Skeletal muscle tissue (tissue), 4 donors: ENCODE measurements around the gene NGDN. TPM values are rescaled to one million over a fixed set of nuclear protein-coding genes. Genes with fewer than 3 reads are reported as not detected.
"Not testable (repeated sequence)": the region's sequence is repeated elsewhere in the genome, so short reads cannot be mapped to it uniquely, and the experiment has no call there.

Experiments used
- H3K27ac ChIP-seq: one replicate; pipeline ENCODE4 v1.7.0; 2013; ENCODE audit warnings: mild to moderate bottlenecking, low read depth, low read length, inconsistent platforms
- H3K27me3 ChIP-seq, 3 donors: one replicate each; pipeline ENCODE4 v1.7.0; 2013; ENCODE audit warnings: low read length in 3 of 3; ENCODE audit not compliant: control insufficient read depth in 3 of 3, insufficient read depth in 3 of 3
- H3K36me3 ChIP-seq, 3 donors: one replicate each; pipeline ENCODE4 v1.7.0; 2013; ENCODE audit warnings: low read length in 3 of 3; ENCODE audit not compliant: control insufficient read depth in 3 of 3, insufficient read depth in 3 of 3
- H3K4me1 ChIP-seq, 3 donors: one replicate each; pipeline ENCODE4 v1.7.0; 2013; ENCODE audit warnings: low read length in 3 of 3, mild to moderate bottlenecking in 3 of 3; ENCODE audit not compliant: control insufficient read depth in 3 of 3, insufficient read depth in 3 of 3
- H3K4me3 ChIP-seq, 3 donors: one replicate each; pipeline ENCODE4 v1.7.0; 2013; ENCODE audit warnings: low read length in 3 of 3
- H3K9ac ChIP-seq, 3 donors: one replicate each; pipeline ENCODE4 v1.7.0; 2013; ENCODE audit warnings: low read length in 3 of 3, mild to moderate bottlenecking in 3 of 3, moderate library complexity in 2 of 3, low read depth in 1 of 3
- H3K9me3 ChIP-seq, 3 donors: one replicate each; pipeline ENCODE4 v1.7.0; 2013; ENCODE audit warnings: low read length in 3 of 3; ENCODE audit not compliant: control insufficient read depth in 3 of 3
- total RNA-seq: library from RNA; depleted of rRNA; stranded (reverse); fragments of >200 nt; gene quantifications from one replicate; pipeline ENCODE4 v1.2.3, GENCODE V29; 2014
- donor health status: Osteomylitis.

Gene NGDN
- total RNA-seq: 32.4 TPM

GRCh38 chr14:23469127-23469905 is at the start of gene NGDN:
TSS of gene NGDN (plus strand) at chr14:23469703. CDS start at chr14:23469716, 13 bp downstream.
- Histone ChIP-seq H3K27ac (peak within 1 kb of the TSS; percentile 81), H3K9ac (peak within 1 kb of the TSS; percentile 86 to 98 (median 97)), H3K9me3 (no peaks in the 10 kb centered on the region), H3K4me1 (peaks cover 5 to 10% (median 9%) of the 10 kb centered on the region in 3 donors), H3K36me3 (peaks cover 11 to 24% (median 20%) of the 10 kb centered on the region in 3 donors), H3K27me3 (no peaks in the 10 kb centered on the region), H3K4me3 (peak within 1 kb of the TSS; percentile 91 to 100 (median 99))

GRCh38 chr14:23421594-23421993 is 47.9 kb upstream of the NGDN start:
- H3K27ac ChIP-seq: no peak overlapping the region
- H3K9ac ChIP-seq: peak overlapping the region in 1 of 3 donors; percentile 58
- H3K36me3 ChIP-seq: peaks cover 20 to 68% (median 67%) of the 10 kb centered on the region in 3 donors
- H3K4me3 ChIP-seq: peak overlapping the region in 2 of 3 donors; percentile 3 to 24
- peaks cover 0 to 19% (median 0%) of the 10 kb centered on the region in 3 donors for H3K4me1 ChIP-seq
- H3K9me3 ChIP-seq: no peaks in the 10 kb centered on the region
- peaks cover 0 to 4% (median 0%) of the 10 kb centered on the region in 3 donors for H3K27me3 ChIP-seq

- peaks cover 21 to 67% (median 65%) of the 10 kb centered on the region in 3 donors for H3K36me3 ChIP-seq
- peaks cover 0 to 1% (median 0%) of the 10 kb centered on the region in 3 donors for H3K27me3 ChIP-seq
- no peaks in the 10 kb centered on the region for H3K9me3 ChIP-seq
- H3K4me1 ChIP-seq: peaks cover 5 to 31% (median 11%) of the 10 kb centered on the region in 3 donors
- no peak overlapping the region for H3K27ac ChIP-seq
- peak overlapping the region in 1 of 3 donors; percentile 53 for H3K4me3 ChIP-seq
- peak overlapping the region in 2 of 3 donors; percentile 20 to 62 for H3K9ac ChIP-seq
Measured at GRCh38 chr14:23423657-23424056, 45.8 kb upstream of the NGDN start.

- Histone ChIP-seq H3K36me3 (peaks cover 14 to 67% (median 57%) of the 10 kb centered on the region in 3 donors), H3K27ac (no peak overlapping the region), H3K9ac (peak overlapping the region in 1 of 3 donors; percentile 62), H3K4me1 (peaks cover 7 to 39% (median 19%) of the 10 kb centered on the region in 3 donors), H3K9me3 (no peaks in the 10 kb centered on the region), H3K27me3 (peaks cover 0 to 2% (median 0%) of the 10 kb centered on the region in 3 donors), H3K4me3 (peak overlapping the region in 1 of 3 donors; percentile 53)
Measured at GRCh38 chr14:23425169-23425568, 44.3 kb upstream of the NGDN start.

GRCh38 chr14:23425798-23426197 is 43.7 kb upstream of the NGDN start:
- Histone ChIP-seq H3K4me1 (peaks cover 7 to 45% (median 25%) of the 10 kb centered on the region in 3 donors), H3K4me3 (peak overlapping the region in 1 of 3 donors; percentile 53), H3K36me3 (peaks cover 17 to 69% (median 53%) of the 10 kb centered on the region in 3 donors)
- H3K27ac ChIP-seq, H3K9ac ChIP-seq, H3K9me3 ChIP-seq, H3K27me3 ChIP-seq: not testable (repeated sequence)

- peaks cover 15 to 72% (median 62%) of the 10 kb centered on the region in 3 donors for H3K36me3 ChIP-seq
- no peak overlapping the region for H3K9ac ChIP-seq
- H3K9me3 ChIP-seq: no peaks in the 10 kb centered on the region
- H3K4me3 ChIP-seq: peak overlapping the region in 1 of 3 donors; percentile 39
- peaks cover 7 to 42% (median 35%) of the 10 kb centered on the region in 3 donors for H3K4me1 ChIP-seq
- H3K27me3 ChIP-seq: peaks cover 0 to 2% (median 0%) of the 10 kb centered on the region in 3 donors
- no peak overlapping the region for H3K27ac ChIP-seq
Measured at GRCh38 chr14:23428686-23429495, 40.6 kb upstream of the NGDN start.

GRCh38 chr14:23430016-23430722 is 39.3 kb upstream of the NGDN start:
- Histone ChIP-seq H3K4me3 (peak overlapping the region; percentile 59 to 80 (median 76)), H3K4me1 (peaks cover 7 to 38% (median 35%) of the 10 kb centered on the region in 3 donors), H3K27ac (no peak overlapping the region), H3K27me3 (peaks cover 0 to 2% (median 0%) of the 10 kb centered on the region in 3 donors), H3K9me3 (no peaks in the 10 kb centered on the region), H3K9ac (peak overlapping the region in 1 of 3 donors; percentile 82), H3K36me3 (peaks cover 17 to 77% (median 64%) of the 10 kb centered on the region in 3 donors)

- Histone ChIP-seq H3K27me3 (peaks cover 0 to 2% (median 0%) of the 10 kb centered on the region in 3 donors), H3K36me3 (peaks cover 17 to 79% (median 61%) of the 10 kb centered on the region in 3 donors), H3K9me3 (no peaks in the 10 kb centered on the region), H3K4me3 (peak overlapping the region; percentile 59 to 80 (median 76)), H3K27ac (no peak overlapping the region), H3K9ac (peak overlapping the region in 1 of 3 donors; percentile 82), H3K4me1 (peaks cover 7 to 38% (median 35%) of the 10 kb centered on the region in 3 donors)
Measured at GRCh38 chr14:23430723-23431085, 38.8 kb upstream of the NGDN start.

- Histone ChIP-seq H3K9me3 (no peaks in the 10 kb centered on the region), H3K4me1 (peaks cover 7 to 45% (median 38%) of the 10 kb centered on the region in 3 donors), H3K4me3 (peak overlapping the region; percentile 59 to 80 (median 76)), H3K9ac (peak overlapping the region; percentile 20 to 82 (median 51)), H3K27ac (no peak overlapping the region), H3K36me3 (peaks cover 17 to 79% (median 59%) of the 10 kb centered on the region in 3 donors), H3K27me3 (peaks cover 0 to 2% (median 0%) of the 10 kb centered on the region in 3 donors)
Measured at GRCh38 chr14:23431486-23431885, 38.0 kb upstream of the NGDN start.
